HCT116 (cell line): ENCODE results near the gene CHD1L. TPM values are rescaled to one million over a fixed set of nuclear protein-coding genes. Genes with fewer than 3 reads are reported as not detected.

ENCODE experiments used
- ATAC-seq: fragments of 200-7000 bp; cut with Tn5 transposase; 2 replicates; pipeline ENCODE4 v1.9.1; 2020; ENCODE audit warnings: mild to moderate bottlenecking, moderate library complexity
- BruUV-seq: library from RNA; stranded (reverse); fragments of 400-500 nt; replicated peaks from 2 replicates; lab custom pipeline; 2021; lab: Mats Ljungman, UMichigan
- CTCF ChIA-PET: fragments of 300-600 bp; sonication (Branson Sonifier 250); formaldehyde crosslinking; loops from one replicate; lab custom pipeline; 2021; ENCODE audit warnings: antibody characterized with exemption; lab: Charles Lee
- POLR2A ChIA-PET: fragments of 300-600, 350-600 bp; sonication (Branson Sonifier 250); formaldehyde crosslinking; loops from one replicate; lab custom pipeline; 2021; ENCODE audit warnings: antibody characterized with exemption; lab: Charles Lee
- RAD21 ChIA-PET, 2 experiments: fragments of 300-600 bp; sonication (Branson Sonifier 250); formaldehyde crosslinking; loops; one replicate each; lab custom pipeline; 2023; ENCODE audit warnings: low total read pairs in 2 of 2; ENCODE audit not compliant: uncharacterized antibody in 2 of 2, unreplicated experiment in 2 of 2, low non-redundant PET in 1 of 2; lab: Charles Lee
- DNase-seq: peaks from one replicate; pipeline ENCODE4 v3.0.0-alpha.2; 2010; ENCODE audit warnings: low read depth, low spot score
- H2AFZ ChIP-seq: fragments of 200-600 bp; shearing (Covaris generic), sonication (generic); 2 replicates; pipeline ENCODE4 v1.6.1; 2017; ENCODE audit warnings: low read depth, mixed run types, mixed read lengths, antibody characterized with exemption, low read length; ENCODE audit not compliant: poor library complexity, severe bottlenecking
- H3K27ac ChIP-seq: 2 replicates; pipeline ENCODE4 v1.5.1; 2012; ENCODE audit warnings: low read depth, low read length
- H3K27me3 ChIP-seq: fragments of 200-600 bp; sonication (generic); 2 replicates; pipeline ENCODE4 v1.6.1; 2016; ENCODE audit warnings: mixed run types, low read length, mixed read lengths; ENCODE audit not compliant: insufficient read depth
- H3K36me3 ChIP-seq, 2 experiments: fragments of 200-500 bp in 1 of 2; fragments of 200-600 bp in 1 of 2; sonication (Bioruptor generic) in 1 of 2; sonication (generic) in 1 of 2; 2 replicates each; pipeline versions ENCODE4 v1.5.1 to v1.6.1; 2014 to 2016; ENCODE audit warnings: low read length in 2 of 2, inconsistent platforms in 1 of 2, mixed read lengths in 1 of 2, mixed run types in 1 of 2; ENCODE audit not compliant: insufficient read depth in 2 of 2, control insufficient read depth in 1 of 2
- H3K4me1 ChIP-seq, 2 experiments: fragments of 200-600 bp in 1 of 2; sonication (generic) in 1 of 2; 2 replicates each; pipeline versions ENCODE4 v1.5.1 to v1.6.1; 2012 to 2017; ENCODE audit warnings: low read length in 2 of 2, inconsistent platforms in 1 of 2, mild to moderate bottlenecking in 1 of 2, mixed read lengths in 1 of 2, mixed run types in 1 of 2, moderate library complexity in 1 of 2; ENCODE audit not compliant: insufficient read depth in 2 of 2, control insufficient read depth in 1 of 2
- H3K4me2 ChIP-seq: fragments of 200-600 bp; sonication (generic); 2 replicates; pipeline ENCODE4 v1.6.1; 2017; ENCODE audit warnings: mixed run types, low read length, mixed read lengths
- H3K4me3 ChIP-seq, 2 experiments: fragments of 200-600 bp in 1 of 2; sonication (generic) in 1 of 2; replicated peaks in 1 of 2; 2 replicates each; pipeline ENCODE4 v1.5.1; 2011 to 2016; ENCODE audit warnings: low read length in 2 of 2, control low read depth in 1 of 2, low read depth in 1 of 2, mild to moderate bottlenecking in 1 of 2, mixed read lengths in 1 of 2, mixed run types in 1 of 2
- H3K79me2 ChIP-seq: fragments of 200-600 bp; sonication (generic); 2 replicates; pipeline ENCODE4 v1.6.1; 2017; ENCODE audit warnings: mild to moderate bottlenecking, mixed run types, low read length, moderate library complexity, mixed read lengths; ENCODE audit not compliant: insufficient read depth
- H3K9ac ChIP-seq: fragments of 200-600 bp; sonication (generic); 2 replicates; pipeline ENCODE4 v1.6.1; 2016; ENCODE audit warnings: low read length, mixed read lengths
- H3K9me2 ChIP-seq: fragments of 200-600 bp; sonication (generic), shearing (Covaris generic); 2 replicates; pipeline ENCODE4 v1.6.1; 2017; ENCODE audit warnings: mixed run types, mild to moderate bottlenecking, moderate library complexity; ENCODE audit not compliant: insufficient read depth
- H3K9me3 ChIP-seq, 2 experiments: fragments of 200-500 bp in 1 of 2; fragments of 200-600 bp in 1 of 2; sonication (Bioruptor generic) in 1 of 2; sonication (generic) in 1 of 2; 2 replicates each; pipeline ENCODE4 v1.6.1; 2014 to 2017; ENCODE audit warnings: low read length in 2 of 2, mixed read lengths in 2 of 2, inconsistent platforms in 1 of 2, low read depth in 1 of 2, mild to moderate bottlenecking in 1 of 2, mixed run types in 1 of 2, moderate library complexity in 1 of 2; ENCODE audit not compliant: control insufficient read depth in 1 of 2, insufficient read depth in 1 of 2
- H4K20me1 ChIP-seq: fragments of 200-600 bp; sonication (generic), shearing (Covaris generic); 2 replicates; pipeline ENCODE4 v1.6.1; 2017; ENCODE audit warnings: mixed run types, mild to moderate bottlenecking, moderate library complexity; ENCODE audit not compliant: insufficient read depth
- CBX3 ChIP-seq: IDR thresholded peaks from 2 replicates; pipeline ENCODE4 v1.6.1; 2012; ENCODE audit warnings: low read depth
- CEBPB ChIP-seq: IDR thresholded peaks from 2 replicates; pipeline ENCODE4 v1.6.1; 2012; ENCODE audit warnings: low read depth
- EGR1 ChIP-seq: IDR thresholded peaks from 2 replicates; pipeline ENCODE4 v1.6.1; 2012; ENCODE audit warnings: low read depth
- ELF1 ChIP-seq: IDR thresholded peaks from 2 replicates; pipeline ENCODE4 v1.6.1; 2012; ENCODE audit warnings: low read depth, borderline replicate concordance
- EZH2 ChIP-seq: fragments of 200-600 bp; sonication (generic); IDR thresholded peaks from 2 replicates; pipeline ENCODE4 v1.6.1; 2017; ENCODE audit warnings: antibody characterized with exemption, mixed run types
- FOSL1 ChIP-seq: IDR thresholded peaks from 2 replicates; pipeline ENCODE4 v1.6.1; 2012; ENCODE audit warnings: low read depth
- POLR2A ChIP-seq: IDR thresholded peaks from 2 replicates; pipeline ENCODE4 v1.7.0; 2011; ENCODE audit warnings: borderline replicate concordance; ENCODE audit not compliant: insufficient read depth, insufficient read length; ENCODE audit errors: extremely low read depth
- POLR2AphosphoS5 ChIP-seq: IDR thresholded peaks from 2 replicates; pipeline ENCODE4 v1.6.1; 2011; ENCODE audit warnings: mild to moderate bottlenecking, low read depth, low read length, moderate library complexity
- RAD21 ChIP-seq: IDR thresholded peaks from 2 replicates; pipeline ENCODE4 v1.6.1; 2012; ENCODE audit warnings: low read depth, mild to moderate bottlenecking
- SIN3A ChIP-seq: IDR thresholded peaks from 2 replicates; pipeline ENCODE4 v1.6.1; 2012; ENCODE audit warnings: low read depth
- SP1 ChIP-seq: IDR thresholded peaks from 2 replicates; pipeline ENCODE4 v1.6.1; 2012; ENCODE audit warnings: low read depth
- SRF ChIP-seq: IDR thresholded peaks from 2 replicates; pipeline ENCODE4 v1.6.1; 2012; ENCODE audit warnings: low read depth
- YY1 ChIP-seq: IDR thresholded peaks from 2 replicates; pipeline ENCODE4 v1.6.1; 2011; ENCODE audit warnings: low read length, low read depth, moderate library complexity, mild to moderate bottlenecking; ENCODE audit not compliant: insufficient replicate concordance; ENCODE audit errors: extremely low read depth
- ZFX ChIP-seq: fragments of 450-650 bp; IDR thresholded peaks from 2 replicates; pipeline ENCODE4 v1.6.1; 2017
- ZNF274 ChIP-seq: fragments of 200-500 bp; sonication (Bioruptor generic); IDR thresholded peaks from 2 replicates; pipeline ENCODE4 v1.6.1; 2014; ENCODE audit warnings: mild to moderate bottlenecking, low read depth, low read length, inconsistent platforms
- intact Hi-C: fragments of 100-400 bp; cut with micrococcal nuclease; formaldehyde crosslinking; loops from 2 replicates; pipeline ENCODE4 v1.10.0; 2022
- total RNA-seq: library from RNA; stranded (reverse); gene quantifications from one replicate; pipeline ENCODE4 v1.2.1, GENCODE V29; 2021; ENCODE audit not compliant: unreplicated experiment
- TF ChIP-seq, protein P1 (sequence below): IDR thresholded peaks from 2 replicates; pipeline ENCODE4 v1.6.1; 2012
- TF ChIP-seq, protein P2 (sequence below): IDR thresholded peaks from 2 replicates; pipeline ENCODE4 v1.6.1; 2012; ENCODE audit warnings: low read depth
- TF ChIP-seq, protein P3 (sequence below), 3 experiments: fragments of 200-600 bp in 1 of 3; sonication (generic) in 1 of 3; IDR thresholded peaks in 2 of 3; conservative IDR thresholded peaks in 1 of 3; 2 replicates each; pipeline ENCODE4 v1.5.1; 2012 to 2017; ENCODE audit warnings: low read depth in 2 of 3, low read length in 2 of 3, antibody characterized with exemption in 1 of 3, borderline replicate concordance in 1 of 3, control low read depth in 1 of 3, mild to moderate bottlenecking in 1 of 3, mixed read lengths in 1 of 3, mixed run types in 1 of 3, moderate library complexity in 1 of 3; ENCODE audit not compliant: insufficient read depth in 1 of 3

Gene CHD1L
- total RNA-seq, 1 experiment from 2014 or later, result 52.0 TPM

DNA sequence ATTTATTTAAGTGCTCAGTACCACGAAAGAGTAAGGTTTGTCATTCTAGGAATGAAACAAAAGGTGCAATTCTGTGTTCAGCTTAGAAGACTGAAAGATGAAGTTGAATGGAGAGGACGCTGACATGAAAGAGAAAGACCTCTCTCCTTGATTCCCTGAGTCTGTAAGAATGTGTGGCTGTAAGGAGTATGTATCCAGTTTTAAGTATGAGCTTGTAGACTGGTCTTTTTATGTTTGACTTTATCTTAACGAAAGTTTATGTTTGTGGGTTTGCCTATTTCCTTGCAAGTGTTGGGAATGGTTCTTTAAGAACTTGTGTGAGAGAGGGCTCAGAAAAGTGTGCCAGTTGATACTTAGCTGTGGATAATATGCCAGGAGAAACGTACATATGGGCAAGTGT, 1.4 kb downstream of the CHD1L start:
- no peak overlapping the region for H2AFZ ChIP-seq

More for the DNA sequence above, 1.4 kb downstream of the CHD1L start:
- Histone ChIP-seq H3K27ac (peak overlapping the region; percentile 97; the same call in 1 of the 2 replicates), H3K9ac (peak overlapping the region; percentile 87), H3K79me2 (peaks cover 59% of the 10 kb centered on the region), H3K4me1 (peaks cover 8 to 35% of the 10 kb centered on the region in 2 experiments; a peak in 3 of 4 replicates), H3K27me3 (no peaks in the 10 kb centered on the region), H3K9me2 (no peaks in the 10 kb centered on the region), H3K4me2 (peak overlapping the region; percentile 90), H4K20me1 (peaks cover 14% of the 10 kb centered on the region; the same call in 1 of the 2 replicates), H3K4me3 (peak overlapping the region; percentile 73 to 88), H3K9me3 (no peaks in the 10 kb centered on the region), H3K36me3 (no peaks in the 10 kb centered on the region)
- no peak for ATAC-seq
- RAD21 ChIA-PET, result no interaction called here
- intact Hi-C loops, result no loop called here
- TSS peak; percentile 55 for BruUV-seq
- POLR2A ChIA-PET, result interaction anchor here (0.8 kb wide), 1 partner anchor 71 kb away, joined by 3 read pairs; no protein-coding TSS in a partner anchor
- TF ChIP-seq POLR2A (no peak), ZFX (no peak), POLR2AphosphoS5 (no peak), ZNF274 (no peak), RAD21 (no peak), EGR1 (no peak), SIN3A (no peak), SP1 (no peak), YY1 (no peak), CEBPB (no peak), ELF1 (no peak), FOSL1 (no peak), SRF (no peak), EZH2 (no peak), CBX3 (no peak)
- TF ChIP-seq, protein P1, sequence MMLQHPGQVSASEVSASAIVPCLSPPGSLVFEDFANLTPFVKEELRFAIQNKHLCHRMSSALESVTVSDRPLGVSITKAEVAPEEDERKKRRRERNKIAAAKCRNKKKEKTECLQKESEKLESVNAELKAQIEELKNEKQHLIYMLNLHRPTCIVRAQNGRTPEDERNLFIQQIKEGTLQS, result no peak
- TF ChIP-seq, protein P2, sequence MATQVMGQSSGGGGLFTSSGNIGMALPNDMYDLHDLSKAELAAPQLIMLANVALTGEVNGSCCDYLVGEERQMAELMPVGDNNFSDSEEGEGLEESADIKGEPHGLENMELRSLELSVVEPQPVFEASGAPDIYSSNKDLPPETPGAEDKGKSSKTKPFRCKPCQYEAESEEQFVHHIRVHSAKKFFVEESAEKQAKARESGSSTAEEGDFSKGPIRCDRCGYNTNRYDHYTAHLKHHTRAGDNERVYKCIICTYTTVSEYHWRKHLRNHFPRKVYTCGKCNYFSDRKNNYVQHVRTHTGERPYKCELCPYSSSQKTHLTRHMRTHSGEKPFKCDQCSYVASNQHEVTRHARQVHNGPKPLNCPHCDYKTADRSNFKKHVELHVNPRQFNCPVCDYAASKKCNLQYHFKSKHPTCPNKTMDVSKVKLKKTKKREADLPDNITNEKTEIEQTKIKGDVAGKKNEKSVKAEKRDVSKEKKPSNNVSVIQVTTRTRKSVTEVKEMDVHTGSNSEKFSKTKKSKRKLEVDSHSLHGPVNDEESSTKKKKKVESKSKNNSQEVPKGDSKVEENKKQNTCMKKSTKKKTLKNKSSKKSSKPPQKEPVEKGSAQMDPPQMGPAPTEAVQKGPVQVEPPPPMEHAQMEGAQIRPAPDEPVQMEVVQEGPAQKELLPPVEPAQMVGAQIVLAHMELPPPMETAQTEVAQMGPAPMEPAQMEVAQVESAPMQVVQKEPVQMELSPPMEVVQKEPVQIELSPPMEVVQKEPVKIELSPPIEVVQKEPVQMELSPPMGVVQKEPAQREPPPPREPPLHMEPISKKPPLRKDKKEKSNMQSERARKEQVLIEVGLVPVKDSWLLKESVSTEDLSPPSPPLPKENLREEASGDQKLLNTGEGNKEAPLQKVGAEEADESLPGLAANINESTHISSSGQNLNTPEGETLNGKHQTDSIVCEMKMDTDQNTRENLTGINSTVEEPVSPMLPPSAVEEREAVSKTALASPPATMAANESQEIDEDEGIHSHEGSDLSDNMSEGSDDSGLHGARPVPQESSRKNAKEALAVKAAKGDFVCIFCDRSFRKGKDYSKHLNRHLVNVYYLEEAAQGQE, result no peak
- TF ChIP-seq, protein P3, sequence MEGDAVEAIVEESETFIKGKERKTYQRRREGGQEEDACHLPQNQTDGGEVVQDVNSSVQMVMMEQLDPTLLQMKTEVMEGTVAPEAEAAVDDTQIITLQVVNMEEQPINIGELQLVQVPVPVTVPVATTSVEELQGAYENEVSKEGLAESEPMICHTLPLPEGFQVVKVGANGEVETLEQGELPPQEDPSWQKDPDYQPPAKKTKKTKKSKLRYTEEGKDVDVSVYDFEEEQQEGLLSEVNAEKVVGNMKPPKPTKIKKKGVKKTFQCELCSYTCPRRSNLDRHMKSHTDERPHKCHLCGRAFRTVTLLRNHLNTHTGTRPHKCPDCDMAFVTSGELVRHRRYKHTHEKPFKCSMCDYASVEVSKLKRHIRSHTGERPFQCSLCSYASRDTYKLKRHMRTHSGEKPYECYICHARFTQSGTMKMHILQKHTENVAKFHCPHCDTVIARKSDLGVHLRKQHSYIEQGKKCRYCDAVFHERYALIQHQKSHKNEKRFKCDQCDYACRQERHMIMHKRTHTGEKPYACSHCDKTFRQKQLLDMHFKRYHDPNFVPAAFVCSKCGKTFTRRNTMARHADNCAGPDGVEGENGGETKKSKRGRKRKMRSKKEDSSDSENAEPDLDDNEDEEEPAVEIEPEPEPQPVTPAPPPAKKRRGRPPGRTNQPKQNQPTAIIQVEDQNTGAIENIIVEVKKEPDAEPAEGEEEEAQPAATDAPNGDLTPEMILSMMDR (IDR thresholded peaks at IDR 0.05 in 2 of 3, conservative IDR thresholded peaks at IDR 0.05 in 1 of 3; ENCODE audit: borderline replicate concordance in 1 of 3, insufficient read depth in 1 of 3, low read depth in 2 of 3, low read length in 2 of 3), result no peak
- CTCF ChIA-PET, result interaction anchor here (0.9 to 1.9 kb wide), 4 partner anchors 9 to 71 kb away, joined by 3 to 16 read pairs (median 6); no protein-coding TSS in a partner anchor
- no peak for DNase-seq
